ENCODE measurements around the gene UBE2U. TPM values are rescaled to one million over a fixed set of nuclear protein-coding genes. Genes with fewer than 3 reads are reported as not detected.

The UBE2U gene
- total and polyA plus RNA-seq, 12 donors = not detected

DNA sequence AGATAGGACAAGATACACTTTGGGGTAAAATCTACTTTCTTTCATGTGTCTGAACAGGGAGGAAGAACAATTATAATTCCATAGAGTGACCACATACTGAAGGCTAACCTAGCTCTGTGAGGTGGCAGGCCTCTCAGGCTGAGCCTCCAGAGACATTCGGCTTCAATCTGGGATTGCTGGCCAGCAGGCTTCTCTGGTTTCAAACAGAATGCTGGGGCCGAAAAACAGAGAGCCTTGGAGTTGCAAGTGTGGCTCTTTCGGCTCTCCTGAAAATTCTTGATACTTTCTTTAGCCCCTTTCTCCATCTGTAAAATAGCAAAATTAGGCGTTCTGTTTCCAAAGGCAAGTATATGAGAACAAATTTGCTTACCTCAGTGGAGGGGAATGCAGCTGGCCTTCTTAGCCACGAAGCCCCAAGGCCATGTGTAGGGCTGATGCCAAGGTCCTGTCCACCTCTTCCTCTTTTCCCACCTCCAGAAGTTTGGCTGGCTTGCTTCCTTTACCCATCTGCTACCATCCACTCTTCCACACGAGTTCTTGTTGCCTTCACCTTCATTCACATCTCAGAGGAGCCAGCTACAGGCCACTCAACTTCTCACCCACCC, 30.0 kb upstream of the UBE2U start:
- Histone ChIP-seq H3K27me3 (no peaks in the 10 kb centered on the region), H3K27ac (no peak overlapping the region), H3K9me3 (replicated peaks in 1 of 3) (no peaks in the 10 kb centered on the region), H3K4me1 (replicated peaks in 1 of 2) (peaks cover 0 to 15% of the 10 kb centered on the region in 2 donors), H3K4me3 (no peak overlapping the region), H3K36me3 (replicated peaks in 1 of 2) (no peaks in the 10 kb centered on the region)
- 75 to 88% (median 77%) methylated on average over 6 of the region's 6 CpGs for WGBS, 4 donors
- intact Hi-C loops (cut with DNase I) = no loop called here
- no peak for DNase-seq
- TF ChIP-seq POLR2A (IDR thresholded peaks at IDR 0.05) = no peak
- TF ChIP-seq, protein P1, sequence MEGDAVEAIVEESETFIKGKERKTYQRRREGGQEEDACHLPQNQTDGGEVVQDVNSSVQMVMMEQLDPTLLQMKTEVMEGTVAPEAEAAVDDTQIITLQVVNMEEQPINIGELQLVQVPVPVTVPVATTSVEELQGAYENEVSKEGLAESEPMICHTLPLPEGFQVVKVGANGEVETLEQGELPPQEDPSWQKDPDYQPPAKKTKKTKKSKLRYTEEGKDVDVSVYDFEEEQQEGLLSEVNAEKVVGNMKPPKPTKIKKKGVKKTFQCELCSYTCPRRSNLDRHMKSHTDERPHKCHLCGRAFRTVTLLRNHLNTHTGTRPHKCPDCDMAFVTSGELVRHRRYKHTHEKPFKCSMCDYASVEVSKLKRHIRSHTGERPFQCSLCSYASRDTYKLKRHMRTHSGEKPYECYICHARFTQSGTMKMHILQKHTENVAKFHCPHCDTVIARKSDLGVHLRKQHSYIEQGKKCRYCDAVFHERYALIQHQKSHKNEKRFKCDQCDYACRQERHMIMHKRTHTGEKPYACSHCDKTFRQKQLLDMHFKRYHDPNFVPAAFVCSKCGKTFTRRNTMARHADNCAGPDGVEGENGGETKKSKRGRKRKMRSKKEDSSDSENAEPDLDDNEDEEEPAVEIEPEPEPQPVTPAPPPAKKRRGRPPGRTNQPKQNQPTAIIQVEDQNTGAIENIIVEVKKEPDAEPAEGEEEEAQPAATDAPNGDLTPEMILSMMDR (IDR thresholded peaks at IDR 0.05) = no peak

DNA sequence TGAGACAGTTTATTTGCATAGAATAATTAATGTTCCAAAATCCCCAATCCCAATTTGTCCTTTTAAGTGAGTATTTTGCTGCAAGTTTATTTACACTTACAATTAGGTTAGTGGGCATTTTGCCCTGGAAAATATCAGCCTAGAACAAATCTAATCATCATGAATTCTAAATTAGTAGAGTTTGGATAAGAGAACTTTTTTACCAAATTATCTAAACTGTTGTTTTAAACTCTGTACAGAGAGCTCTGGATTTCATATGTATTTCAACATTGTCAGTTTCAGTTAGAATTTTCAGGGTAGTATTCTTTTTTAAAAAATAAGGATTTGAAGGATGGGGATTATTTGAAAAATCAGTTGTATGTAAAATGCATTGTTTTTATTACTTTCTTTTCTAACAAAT, 27.8 kb upstream of the UBE2U start:
- DNase-seq = no peak
- Histone ChIP-seq H3K4me1 (replicated peaks in 1 of 2) (peaks cover 0 to 15% of the 10 kb centered on the region in 2 donors), H3K4me3 (no peak overlapping the region), H3K9me3 (replicated peaks in 1 of 3) (no peaks in the 10 kb centered on the region), H3K27ac (no peak overlapping the region), H3K27me3 (no peaks in the 10 kb centered on the region), H3K36me3 (replicated peaks in 1 of 2) (no peaks in the 10 kb centered on the region)
- intact Hi-C loops (cut with DNase I) = no loop called here
- TF ChIP-seq POLR2A (IDR thresholded peaks at IDR 0.05) = no peak
- TF ChIP-seq, protein P1 (IDR thresholded peaks at IDR 0.05) = no peak

DNA sequence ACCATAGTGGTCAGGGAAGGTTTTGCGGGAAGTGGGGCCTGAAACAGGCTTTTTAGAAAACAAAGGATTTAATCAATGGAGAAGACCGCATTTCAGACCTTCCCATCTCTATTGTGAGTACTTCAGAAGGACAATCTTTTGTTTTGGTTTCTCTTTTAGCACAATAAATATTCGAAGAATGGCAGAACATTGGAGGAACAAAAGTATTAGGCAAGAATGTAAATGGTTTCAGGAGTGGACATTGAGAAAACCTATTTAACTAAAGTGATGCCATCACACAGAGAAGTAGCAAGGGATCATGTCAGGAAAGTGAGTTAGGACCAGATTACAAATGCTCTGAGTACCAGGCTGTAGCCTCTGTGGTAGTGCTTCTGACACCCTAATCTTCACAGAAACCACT, 26.8 kb upstream of the UBE2U start:
- 78 to 88% (median 84%) methylated on average over 3 of the region's 3 CpGs for WGBS, 4 donors
- DNase-seq = no peak
- Histone ChIP-seq H3K9me3 (replicated peaks in 1 of 3) (no peaks in the 10 kb centered on the region), H3K36me3 (replicated peaks in 1 of 2) (no peaks in the 10 kb centered on the region), H3K4me3 (no peak overlapping the region), H3K27me3 (no peaks in the 10 kb centered on the region), H3K27ac (no peak overlapping the region), H3K4me1 (replicated peaks in 1 of 2) (peaks cover 0 to 15% of the 10 kb centered on the region in 2 donors)
- TF ChIP-seq, protein P1 (IDR thresholded peaks at IDR 0.05) = no peak
- no peak for TF ChIP-seq POLR2A (IDR thresholded peaks at IDR 0.05)
- intact Hi-C loops (cut with DNase I) = no loop called here

DNA sequence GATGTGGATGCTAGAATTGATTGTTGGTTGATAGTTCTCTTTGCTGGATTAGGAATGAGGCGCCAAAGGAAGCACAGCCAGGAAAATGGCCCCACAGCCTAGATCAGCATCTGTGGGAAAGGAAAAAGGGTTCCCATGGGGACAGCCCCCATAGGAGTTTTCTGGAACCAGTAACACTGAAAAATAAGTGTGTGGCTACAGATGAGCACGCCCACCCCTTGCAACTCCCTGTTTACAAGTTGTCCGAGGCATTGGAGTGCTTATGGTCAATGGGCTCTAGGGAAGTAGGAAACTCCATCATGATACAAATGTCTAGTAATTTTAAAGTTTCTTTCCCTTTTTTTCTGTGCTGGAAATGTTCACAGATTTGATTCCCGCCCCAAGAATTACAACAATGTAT, 23.8 kb upstream of the UBE2U start:
- no peaks in the 10 kb centered on the region for H3K27me3 ChIP-seq
- no peak for TF ChIP-seq POLR2A (IDR thresholded peaks at IDR 0.05)
- TF ChIP-seq, protein P1 (IDR thresholded peaks at IDR 0.05) = no peak
- peaks cover 0 to 2% of the 10 kb centered on the region in 2 donors for H3K4me1 ChIP-seq (replicated peaks in 1 of 2)
- no peaks in the 10 kb centered on the region for H3K9me3 ChIP-seq (replicated peaks in 1 of 3)
- no peak overlapping the region for H3K4me3 ChIP-seq
- H3K36me3 ChIP-seq (replicated peaks in 1 of 2) = no peaks in the 10 kb centered on the region
- no peak for DNase-seq
- no peak overlapping the region for H3K27ac ChIP-seq
- intact Hi-C loops (cut with DNase I) = no loop called here
- 83 to 91% (median 87%) methylated on average over 4 of the region's 4 CpGs for WGBS, 4 donors

All from adrenal gland (tissue), 12 donors.